ENCODE results near the gene HPCAL1.
A peak's percentile ranks its signal among the peaks of the same experiment; 100 is the strongest.

Gene HPCAL1

DNA sequence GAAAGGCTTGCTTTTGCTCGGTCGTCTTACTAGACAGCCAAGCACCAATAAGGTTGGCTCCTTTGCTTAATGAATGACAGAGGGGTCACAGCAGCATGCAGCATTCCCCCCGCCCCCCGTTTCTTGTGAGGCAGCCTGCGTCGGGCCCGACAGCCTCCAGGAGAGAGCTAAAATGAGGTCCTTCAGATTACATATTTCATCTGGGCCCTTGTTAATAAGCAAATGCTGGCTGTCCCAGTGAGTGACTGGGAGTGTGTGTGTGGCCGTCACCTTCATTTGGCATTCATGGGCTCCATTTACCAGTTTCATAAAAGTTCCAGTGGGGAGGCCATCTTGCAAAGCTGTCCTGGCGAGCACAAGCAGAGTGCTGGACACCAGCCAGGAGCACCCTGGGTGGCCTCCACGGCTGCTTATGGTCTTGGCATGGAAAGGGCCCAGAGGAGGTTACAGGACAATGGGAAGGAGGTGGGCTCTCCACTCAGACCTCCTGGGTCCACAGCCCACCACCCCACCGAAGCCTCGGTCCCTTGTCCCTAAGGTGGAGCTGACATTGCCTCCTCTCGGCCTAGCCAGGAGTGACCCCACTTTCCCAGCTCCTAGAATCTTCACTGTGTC is 108.2 kb downstream of the HPCAL1 start:
- TF ChIP-seq, protein P1, sequence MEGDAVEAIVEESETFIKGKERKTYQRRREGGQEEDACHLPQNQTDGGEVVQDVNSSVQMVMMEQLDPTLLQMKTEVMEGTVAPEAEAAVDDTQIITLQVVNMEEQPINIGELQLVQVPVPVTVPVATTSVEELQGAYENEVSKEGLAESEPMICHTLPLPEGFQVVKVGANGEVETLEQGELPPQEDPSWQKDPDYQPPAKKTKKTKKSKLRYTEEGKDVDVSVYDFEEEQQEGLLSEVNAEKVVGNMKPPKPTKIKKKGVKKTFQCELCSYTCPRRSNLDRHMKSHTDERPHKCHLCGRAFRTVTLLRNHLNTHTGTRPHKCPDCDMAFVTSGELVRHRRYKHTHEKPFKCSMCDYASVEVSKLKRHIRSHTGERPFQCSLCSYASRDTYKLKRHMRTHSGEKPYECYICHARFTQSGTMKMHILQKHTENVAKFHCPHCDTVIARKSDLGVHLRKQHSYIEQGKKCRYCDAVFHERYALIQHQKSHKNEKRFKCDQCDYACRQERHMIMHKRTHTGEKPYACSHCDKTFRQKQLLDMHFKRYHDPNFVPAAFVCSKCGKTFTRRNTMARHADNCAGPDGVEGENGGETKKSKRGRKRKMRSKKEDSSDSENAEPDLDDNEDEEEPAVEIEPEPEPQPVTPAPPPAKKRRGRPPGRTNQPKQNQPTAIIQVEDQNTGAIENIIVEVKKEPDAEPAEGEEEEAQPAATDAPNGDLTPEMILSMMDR (IDR thresholded peaks at IDR 0.05; ENCODE audit: low read depth, low read length): no peak
- DNase-seq (ENCODE audit: low read depth in 2 of 2): no peak
- H3K4me3 ChIP-seq (replicated peaks in 1 of 2; ENCODE audit: low read depth in 2 of 2, low read length in 2 of 2): no peak overlapping the region

DNA sequence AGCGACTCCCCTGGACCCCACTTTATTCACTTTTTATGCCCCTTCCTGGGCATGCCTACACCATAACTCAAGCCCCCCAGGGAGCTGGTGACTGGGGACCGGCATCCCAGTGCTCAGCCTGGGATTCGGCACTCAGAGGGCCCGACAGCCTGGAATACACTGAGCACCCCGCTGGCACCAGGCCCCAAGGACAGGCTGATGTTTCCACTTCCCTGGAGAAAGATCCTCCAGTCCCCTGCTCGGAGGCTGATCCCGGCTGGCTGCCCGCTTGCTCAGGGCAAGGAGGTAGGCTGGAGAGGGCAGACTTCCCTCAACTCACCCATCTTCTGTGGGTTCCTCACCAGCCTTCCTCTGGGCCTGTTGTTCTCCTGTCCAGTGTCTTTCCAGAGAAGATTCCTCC is 108.9 kb downstream of the HPCAL1 start:
- TF ChIP-seq, protein P1 (IDR thresholded peaks at IDR 0.05; ENCODE audit: low read depth, low read length): no peak
- DNase-seq (ENCODE audit: low read depth in 2 of 2): no peak
- no peak overlapping the region for H3K4me3 ChIP-seq (replicated peaks in 1 of 2; ENCODE audit: low read depth in 2 of 2, low read length in 2 of 2)

DNA sequence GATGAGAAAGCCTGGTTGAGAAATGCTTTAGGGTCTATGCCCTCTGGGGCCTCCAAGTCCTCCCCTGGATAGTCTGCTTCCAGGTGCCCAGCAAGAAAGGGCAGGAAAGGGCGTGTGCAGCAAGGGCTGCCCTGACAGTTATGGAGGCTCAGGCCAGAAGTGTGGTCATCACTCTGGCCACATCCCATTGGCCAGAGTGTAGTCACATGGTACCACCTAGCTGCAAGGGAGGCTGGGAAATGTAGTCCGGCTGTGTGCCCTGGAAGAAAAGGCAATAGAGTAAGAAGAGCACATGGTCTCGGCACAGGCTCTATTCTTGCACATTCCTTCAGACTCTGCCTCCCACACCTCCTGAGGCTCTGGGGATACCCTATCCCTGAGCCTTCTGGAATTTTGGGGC is 109.7 kb downstream of the HPCAL1 start:
- TF ChIP-seq, protein P1 (IDR thresholded peaks at IDR 0.05; ENCODE audit: low read depth, low read length): no peak
- no peak overlapping the region for H3K4me3 ChIP-seq (replicated peaks in 1 of 2; ENCODE audit: low read depth in 2 of 2, low read length in 2 of 2)
- DNase-seq (ENCODE audit: low read depth in 2 of 2): peak; percentile 50 to 71

DNA sequence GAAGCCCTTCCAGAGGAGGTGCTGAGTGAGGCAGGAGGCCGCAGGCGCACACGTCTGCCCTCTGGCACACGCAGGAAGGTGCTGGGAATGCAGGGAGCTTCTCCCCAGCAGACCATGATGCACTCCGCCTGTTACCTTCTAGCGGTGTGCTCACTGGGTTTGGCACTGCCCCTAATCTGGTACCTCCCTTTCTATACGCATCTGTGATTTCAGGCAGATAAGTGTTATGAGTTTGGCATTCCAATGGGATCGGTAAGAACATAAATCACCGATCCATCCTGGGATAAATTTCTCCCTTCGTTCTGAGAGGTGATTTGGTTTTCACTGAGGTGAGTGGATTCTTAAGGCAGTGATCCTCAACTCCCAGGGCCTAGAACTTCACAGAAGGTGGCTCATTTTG is 110.8 kb downstream of the HPCAL1 start:
- TF ChIP-seq, protein P1 (IDR thresholded peaks at IDR 0.05; ENCODE audit: low read depth, low read length): no peak
- H3K4me3 ChIP-seq (replicated peaks in 1 of 2; ENCODE audit: low read depth in 2 of 2, low read length in 2 of 2): no peak overlapping the region
- DNase-seq (ENCODE audit: low read depth in 2 of 2): no peak

DNA sequence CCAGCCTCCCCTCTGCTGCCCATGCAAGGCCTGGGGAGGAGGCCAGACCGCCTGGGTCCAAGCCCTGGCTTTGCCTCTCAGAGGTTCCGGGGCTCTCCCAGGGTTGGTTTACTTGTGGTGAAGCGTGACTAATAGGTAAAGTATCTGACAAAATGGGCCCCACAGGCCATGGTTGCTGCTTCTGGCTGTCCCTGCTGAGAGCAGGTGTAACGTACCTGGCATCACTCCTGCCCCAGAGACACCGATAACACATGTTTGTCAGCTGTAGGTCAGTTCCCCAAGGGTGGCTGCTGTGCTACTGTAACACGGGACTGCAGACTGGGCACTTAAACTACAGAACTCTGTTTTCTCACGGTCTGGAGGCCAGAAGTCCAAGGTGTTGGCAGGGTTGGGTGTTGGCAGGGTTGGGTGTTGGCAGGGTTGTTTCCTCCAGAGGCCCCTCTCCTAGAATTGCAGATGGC is 111.3 kb downstream of the HPCAL1 start:
- DNase-seq (ENCODE audit: low read depth in 2 of 2): peak in 1 of 2 donors; percentile 42
- no peak overlapping the region for H3K4me3 ChIP-seq (replicated peaks in 1 of 2; ENCODE audit: low read depth in 2 of 2, low read length in 2 of 2)
- TF ChIP-seq, protein P1 (IDR thresholded peaks at IDR 0.05; ENCODE audit: low read depth, low read length): no peak

DNA sequence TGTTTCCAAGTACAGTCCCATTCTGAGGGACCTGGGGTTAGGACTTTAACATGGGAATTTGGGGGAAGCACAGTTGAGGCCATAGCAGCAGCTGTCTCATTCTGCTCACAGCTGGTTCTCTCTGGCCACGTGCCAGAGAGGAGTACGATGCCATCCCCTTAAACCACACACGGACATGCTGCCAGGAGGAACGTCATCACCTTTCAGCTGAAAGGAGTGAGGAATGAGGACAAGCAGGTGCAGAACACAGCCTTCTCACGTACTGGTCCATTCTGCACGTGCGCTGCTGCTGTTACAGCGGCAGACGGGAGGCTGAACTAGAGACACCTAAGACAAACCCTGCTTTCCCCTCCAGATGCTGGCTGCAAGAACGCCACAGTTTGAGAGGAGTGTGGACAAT is 111.9 kb downstream of the HPCAL1 start:
- no peak overlapping the region for H3K4me3 ChIP-seq (replicated peaks in 1 of 2; ENCODE audit: low read depth in 2 of 2, low read length in 2 of 2)
- DNase-seq (ENCODE audit: low read depth in 2 of 2): no peak
- TF ChIP-seq, protein P1 (IDR thresholded peaks at IDR 0.05; ENCODE audit: low read depth, low read length): no peak

DNA sequence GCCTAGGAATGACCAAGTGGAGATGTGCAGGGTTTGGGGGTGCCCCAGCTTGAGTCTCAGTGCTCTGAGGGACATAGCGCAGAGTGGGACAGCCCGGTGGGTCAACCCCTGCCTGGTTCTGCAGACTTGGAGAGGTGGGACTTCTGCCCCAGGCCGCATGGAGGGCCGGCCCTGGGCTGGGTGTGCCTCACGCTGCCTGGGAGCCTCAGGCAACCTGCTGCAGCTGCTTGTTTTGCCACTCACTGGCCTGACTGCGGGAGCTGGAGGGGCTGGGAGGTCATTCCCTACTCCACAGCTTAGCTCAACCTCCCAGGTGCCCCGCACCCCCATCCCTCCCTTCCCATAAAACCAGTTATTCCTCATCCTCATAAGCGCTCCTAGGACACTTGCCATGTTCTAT is 112.3 kb downstream of the HPCAL1 start:
- no peak overlapping the region for H3K4me3 ChIP-seq (replicated peaks in 1 of 2; ENCODE audit: low read depth in 2 of 2, low read length in 2 of 2)
- DNase-seq (ENCODE audit: low read depth in 2 of 2): no peak
- TF ChIP-seq, protein P1 (IDR thresholded peaks at IDR 0.05; ENCODE audit: low read depth, low read length): no peak
